ENCODE data around the gene CLDN24.

CLDN24 gene

GRCh38 chr4:183322326-183322725 is at the start of gene CLDN24:
Gene CLDN24 (minus strand): TSS chr4:183322426. CDS start chr4:183322426, 0 bp downstream.
- no peak for DNase-seq (ENCODE audit: low read depth in 1 of 2, low spot score in 1 of 2)

DNA sequence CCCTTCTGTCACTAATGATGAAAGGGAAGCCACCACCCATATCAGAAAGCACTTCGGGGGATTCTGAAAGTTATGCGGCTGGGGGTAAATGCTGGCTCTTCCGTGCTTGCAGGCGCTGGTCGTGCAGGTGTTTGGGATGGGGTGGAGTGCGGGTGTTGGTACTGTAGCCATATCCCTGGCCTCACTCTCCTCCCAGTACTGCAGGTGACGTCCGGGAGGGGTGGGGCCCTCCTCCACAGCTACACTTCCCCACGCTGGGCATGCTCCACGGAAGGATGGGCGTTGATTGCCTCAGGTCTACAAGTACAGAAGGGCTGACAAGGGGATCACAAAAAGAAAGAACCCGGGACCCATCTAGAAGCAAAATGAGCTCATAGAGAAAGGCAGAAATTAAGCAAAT is 48.6 kb upstream of the CLDN24 start:
- DNase-seq (ENCODE audit: low read depth in 1 of 2, low spot score in 1 of 2) = no peak

- DNase-seq (ENCODE audit: low read depth in 1 of 2, low spot score in 1 of 2) = no peak
Observed at GRCh38 chr4:183369073-183369472, 46.8 kb upstream of the CLDN24 start.

- DNase-seq (ENCODE audit: low read depth in 1 of 2, low spot score in 1 of 2) = no peak
Observed at GRCh38 chr4:183366206-183366835, 44.1 kb upstream of the CLDN24 start.

DNA sequence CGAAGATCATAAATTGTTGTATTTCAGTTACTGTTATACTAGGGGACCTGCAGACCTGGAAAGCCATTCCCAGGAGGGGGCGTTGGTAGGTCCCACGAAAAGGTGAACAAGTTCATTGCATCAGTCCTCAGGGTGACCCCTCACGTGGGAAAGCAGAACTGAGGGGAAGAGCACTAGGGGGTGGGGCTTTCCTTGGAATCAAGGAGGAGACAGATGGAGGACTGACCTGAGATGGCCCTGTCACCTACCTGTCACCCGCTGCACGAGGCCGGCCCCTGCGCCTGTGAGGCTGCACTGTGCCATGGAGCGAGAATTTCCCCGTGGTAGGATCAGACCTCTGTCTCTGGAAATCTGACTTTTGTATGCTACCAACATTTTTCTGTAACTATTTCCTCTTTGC is 41.8 kb upstream of the CLDN24 start:
- no peak for DNase-seq (ENCODE audit: low read depth in 1 of 2, low spot score in 1 of 2)

- no peak for DNase-seq (ENCODE audit: low read depth in 1 of 2, low spot score in 1 of 2)
Observed at GRCh38 chr4:183362916-183363542, 40.8 kb upstream of the CLDN24 start.

GRCh38 chr4:183362036-183362435 is 39.8 kb upstream of the CLDN24 start:
- no peak for DNase-seq (ENCODE audit: low read depth in 1 of 2, low spot score in 1 of 2)

GRCh38 chr4:183360161-183360919 is 38.1 kb upstream of the CLDN24 start:
- DNase-seq (ENCODE audit: low read depth in 1 of 2, low spot score in 1 of 2) = no peak

GRCh38 chr4:183358215-183358755 is 36.1 kb upstream of the CLDN24 start:
- no peak for DNase-seq (ENCODE audit: low read depth in 1 of 2, low spot score in 1 of 2)

GRCh38 chr4:183356931-183357675 is 34.9 kb upstream of the CLDN24 start:
- DNase-seq (ENCODE audit: low read depth in 1 of 2, low spot score in 1 of 2) = no peak

DNA sequence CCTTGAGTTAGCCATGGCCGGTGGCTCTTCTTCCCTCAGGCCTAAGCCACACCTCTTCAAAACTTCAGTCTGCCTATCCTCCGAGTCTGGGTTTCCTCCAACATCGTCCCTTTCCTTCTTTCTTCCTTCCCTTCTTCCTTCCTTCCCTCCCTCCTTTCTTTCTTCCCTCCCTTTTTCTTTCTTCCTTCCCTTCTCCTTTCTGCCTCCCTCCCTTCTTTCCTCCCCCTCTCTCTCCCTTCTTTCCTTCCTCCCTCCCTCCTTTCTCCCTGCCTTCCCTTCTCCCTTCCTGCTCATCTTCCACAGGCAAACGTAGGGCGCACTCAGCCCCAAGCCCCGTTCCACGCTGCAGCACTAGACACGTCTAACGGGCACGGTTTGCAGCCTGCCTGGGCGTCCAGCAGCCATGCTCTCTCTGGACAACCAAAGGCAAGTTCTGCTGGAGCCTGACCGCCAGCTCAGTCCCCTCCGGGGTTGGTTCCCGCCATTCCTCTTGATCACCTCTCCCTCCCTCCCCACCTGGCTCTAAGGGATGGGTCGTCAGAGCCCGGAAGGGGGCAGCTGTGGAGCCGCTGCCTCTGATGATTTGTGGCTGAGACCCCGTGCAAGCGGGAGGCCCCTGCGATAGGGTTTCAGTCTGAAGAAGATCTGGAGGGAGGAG is 34.1 kb upstream of the CLDN24 start:
- no peak for DNase-seq (ENCODE audit: low read depth in 1 of 2, low spot score in 1 of 2)

GRCh38 chr4:183355405-183355804 is 33.2 kb upstream of the CLDN24 start:
- DNase-seq (ENCODE audit: low read depth in 1 of 2, low spot score in 1 of 2) = no peak

GRCh38 chr4:183354219-183354618 is 32.0 kb upstream of the CLDN24 start:
- no peak for DNase-seq (ENCODE audit: low read depth in 1 of 2, low spot score in 1 of 2)

DNA sequence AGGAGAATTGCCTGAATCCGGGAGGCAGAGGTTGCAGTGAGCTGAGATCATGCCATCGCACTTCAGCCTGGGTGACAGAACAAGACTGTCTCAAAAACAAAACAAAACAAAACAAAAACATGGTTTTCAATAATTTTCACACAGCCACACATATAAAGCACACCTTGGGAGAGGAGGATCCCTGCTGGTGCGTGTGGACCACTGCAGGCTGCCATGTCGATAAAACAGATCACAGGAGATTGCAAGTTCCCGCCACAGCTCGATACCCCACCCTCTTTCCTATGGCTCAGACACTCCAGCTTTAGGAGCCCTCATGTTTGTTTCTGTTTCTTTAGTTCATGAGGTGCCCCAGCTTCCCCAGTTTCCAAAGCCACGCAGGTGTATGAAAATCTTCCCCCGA is 31.3 kb upstream of the CLDN24 start:
- no peak for DNase-seq (ENCODE audit: low read depth in 1 of 2, low spot score in 1 of 2)

GRCh38 chr4:183352546-183352945 is 30.3 kb upstream of the CLDN24 start:
- DNase-seq (ENCODE audit: low read depth in 1 of 2, low spot score in 1 of 2) = no peak

DNA sequence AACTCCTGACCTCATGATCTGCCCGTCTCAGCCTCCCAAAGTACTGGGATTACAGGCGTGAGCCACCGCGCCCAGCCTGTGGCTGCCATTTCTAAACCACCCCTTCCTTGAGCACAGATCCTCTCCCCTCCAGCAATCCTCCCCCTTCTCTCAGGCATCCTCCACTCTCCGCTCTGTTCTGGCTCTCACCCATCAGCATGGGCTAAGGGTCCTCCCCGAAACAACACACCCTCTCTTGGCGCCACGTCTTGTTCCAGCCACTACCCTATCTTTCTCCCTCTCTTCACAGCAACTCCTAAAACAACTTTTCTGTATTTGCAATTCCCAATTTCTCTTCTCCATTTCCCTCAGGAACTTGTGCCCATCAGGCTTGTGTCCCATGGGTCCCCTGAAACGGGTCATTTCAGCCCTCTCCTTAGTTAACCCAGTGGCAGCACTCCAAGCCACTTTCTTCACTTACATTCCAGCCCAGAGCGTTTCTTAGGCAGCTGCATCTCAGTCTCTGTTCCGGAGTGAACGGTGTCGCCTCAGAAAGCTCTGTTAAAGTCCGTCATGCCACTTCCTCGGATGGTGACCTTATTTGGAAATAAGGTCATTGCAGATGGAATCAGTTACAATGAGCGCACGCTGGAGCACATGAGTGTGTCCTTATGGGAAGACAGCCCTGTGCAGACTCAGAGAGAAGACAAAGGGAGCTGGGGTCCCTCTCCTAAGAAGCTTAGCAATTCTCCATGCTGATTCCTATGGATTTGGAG is 28.3 kb upstream of the CLDN24 start:
- no peak for DNase-seq (ENCODE audit: low read depth in 1 of 2, low spot score in 1 of 2)

GRCh38 chr4:183349673-183350072 is 27.4 kb upstream of the CLDN24 start:
- no peak for DNase-seq (ENCODE audit: low read depth in 1 of 2, low spot score in 1 of 2)

- no peak for DNase-seq (ENCODE audit: low read depth in 1 of 2, low spot score in 1 of 2)
Observed at GRCh38 chr4:183348706-183349659, 26.8 kb upstream of the CLDN24 start.

- no peak for DNase-seq (ENCODE audit: low read depth in 1 of 2, low spot score in 1 of 2)
Observed at GRCh38 chr4:183348136-183348535, 25.9 kb upstream of the CLDN24 start.
